Activated T-cell treated with anti-CD3 and anti-CD28 coated beads, Interleukin-2, amount 50 U/mL, for 72 hours (primary cell): Measurements from ENCODE around the gene GTSE1. TPM values are rescaled to one million over a fixed set of nuclear protein-coding genes. Genes with fewer than 3 reads are reported as not detected.
"Not testable (repeated sequence)": the region's sequence is repeated elsewhere in the genome, so short reads cannot be mapped to it uniquely, and the experiment has no call there.

Source experiments
- ATAC-seq, 2 donors: fragments of 150-1000 bp; cut with Tn5 transposase; replicated peaks in 1 of 2; 2 replicates each; pipeline ENCODE4 v1.10.0; 2021; ENCODE audit warnings: moderate library complexity in 2 of 2, mild to moderate bottlenecking in 1 of 2
- DNase-seq, 2 donors: peaks; one replicate each; pipeline ENCODE4 v3.0.0; 2021 to 2022; ENCODE audit warnings: mixed read lengths in 1 of 2
- H3K27ac Mint-ChIP-seq: one replicate; pipeline ENCODE4 v1.8.0; 2022; ENCODE audit warnings: mild to moderate bottlenecking, moderate library complexity, mixed read lengths
- H3K27me3 Mint-ChIP-seq: one replicate; pipeline ENCODE4 v1.8.0; 2022; ENCODE audit warnings: low read depth, mixed read lengths
- H3K36me3 Mint-ChIP-seq, 2 donors: one replicate each; pipeline ENCODE4 v1.8.0; 2022; ENCODE audit warnings: mixed read lengths in 2 of 2, mild to moderate bottlenecking in 1 of 2; ENCODE audit not compliant: insufficient read depth in 2 of 2
- H3K4me1 Mint-ChIP-seq: one replicate; pipeline ENCODE4 v1.8.0; 2022; ENCODE audit warnings: low read depth, mixed read lengths
- H3K4me3 Mint-ChIP-seq, 2 donors: one replicate each; pipeline ENCODE4 v1.8.0; 2022; ENCODE audit warnings: mild to moderate bottlenecking in 2 of 2, mixed read lengths in 2 of 2, moderate library complexity in 2 of 2
- H3K9me3 Mint-ChIP-seq, 2 donors: one replicate each; pipeline ENCODE4 v1.8.0; 2022; ENCODE audit warnings: mixed read lengths in 2 of 2
- total RNA-seq, 2 donors: library from RNA; stranded (reverse); gene quantifications; one replicate each; pipeline ENCODE4 v1.2.3, GENCODE V29; 2022

The GTSE1 gene
- total RNA-seq, 2 donors from 2014 or later, result 54.2 to 60.5 TPM

GRCh38 chr22:46309526-46310085 lies 12.9 kb downstream of the GTSE1 start:
- H3K36me3 Mint-ChIP-seq, result peaks cover 12 to 16% of the 10 kb centered on the region in 2 donors
- H3K4me1 Mint-ChIP-seq, result peaks cover 10% of the 10 kb centered on the region
- no peak for DNase-seq
- H3K4me3 Mint-ChIP-seq, result no peak overlapping the region
- H3K9me3 Mint-ChIP-seq, result no peaks in the 10 kb centered on the region
- ATAC-seq, result no peak
- H3K27me3 Mint-ChIP-seq, result no peaks in the 10 kb centered on the region
- no peak overlapping the region for H3K27ac Mint-ChIP-seq

DNA sequence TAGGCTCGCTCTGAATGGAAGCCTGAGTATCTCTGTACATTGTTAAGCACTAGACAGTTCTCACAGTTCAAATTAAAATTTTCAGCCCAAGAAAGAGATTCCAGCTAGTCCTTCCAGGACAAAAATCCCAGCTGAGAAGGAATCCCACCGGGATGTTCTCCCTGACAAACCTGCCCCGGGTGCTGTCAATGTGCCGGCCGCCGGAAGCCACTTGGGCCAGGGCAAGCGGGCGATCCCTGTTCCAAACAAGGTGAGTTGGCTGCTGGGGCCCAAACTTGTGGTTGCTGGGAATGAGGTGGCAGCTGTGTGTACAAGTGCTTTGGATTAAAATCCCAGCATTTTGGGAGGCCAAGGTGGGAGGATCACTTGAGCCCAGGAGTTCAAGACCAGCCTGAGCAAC lies 15.4 kb downstream of the GTSE1 start:
- H3K9me3 Mint-ChIP-seq, result no peaks in the 10 kb centered on the region
- ATAC-seq (no peak), DNase-seq (no peak)
- peaks cover 5% of the 10 kb centered on the region for H3K4me1 Mint-ChIP-seq
- H3K27ac Mint-ChIP-seq, result no peak overlapping the region
- H3K36me3 Mint-ChIP-seq, result peaks cover 13 to 19% of the 10 kb centered on the region in 2 donors
- H3K27me3 Mint-ChIP-seq, result no peaks in the 10 kb centered on the region
- H3K4me3 Mint-ChIP-seq, result no peak overlapping the region

- H3K36me3 Mint-ChIP-seq, result peaks cover 13 to 25% of the 10 kb centered on the region in 2 donors
- H3K4me3 Mint-ChIP-seq, H3K9me3 Mint-ChIP-seq, H3K27me3 Mint-ChIP-seq, ATAC-seq, H3K4me1 Mint-ChIP-seq, H3K27ac Mint-ChIP-seq, DNase-seq: not testable (repeated sequence)
These were observed 16.2 kb downstream of the GTSE1 start for GRCh38 chr22:46312848-46313247.

GRCh38 chr22:46315976-46316375 lies 19.3 kb downstream of the GTSE1 start:
- H3K27me3 Mint-ChIP-seq, result no peaks in the 10 kb centered on the region
- no peak for ATAC-seq
- H3K4me1 Mint-ChIP-seq, result no peaks in the 10 kb centered on the region
- H3K27ac Mint-ChIP-seq, result no peak overlapping the region
- H3K9me3 Mint-ChIP-seq, result no peaks in the 10 kb centered on the region
- no peak overlapping the region for H3K4me3 Mint-ChIP-seq
- DNase-seq, result no peak
- peaks cover 8 to 31% of the 10 kb centered on the region in 2 donors for H3K36me3 Mint-ChIP-seq

DNA sequence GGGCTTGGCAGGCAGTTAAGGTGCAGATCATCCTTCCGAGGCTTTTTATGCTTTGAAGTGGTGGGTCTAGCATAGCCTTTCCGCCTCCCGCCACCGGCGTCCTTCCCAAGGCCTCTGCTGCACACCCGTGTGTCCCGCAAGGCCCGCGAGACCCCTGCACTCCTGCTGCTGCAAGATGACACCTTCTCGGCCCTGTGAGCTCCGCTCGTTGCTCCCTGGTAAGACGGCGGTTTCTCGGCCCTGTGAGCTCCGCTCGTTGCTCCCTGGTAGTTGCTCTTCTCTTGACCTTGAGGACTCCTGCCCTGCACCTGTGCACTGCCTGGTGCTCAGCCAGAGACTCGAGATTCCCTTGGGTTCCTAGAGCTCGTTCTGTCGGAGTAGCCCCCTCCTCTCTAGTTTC lies 21.0 kb downstream of the GTSE1 start:
- H3K27ac Mint-ChIP-seq, result no peak overlapping the region
- no peak overlapping the region for H3K4me3 Mint-ChIP-seq
- ATAC-seq (no peak), DNase-seq (no peak)
- peaks cover 5 to 32% of the 10 kb centered on the region in 2 donors for H3K36me3 Mint-ChIP-seq
- H3K9me3 Mint-ChIP-seq, result no peaks in the 10 kb centered on the region
- H3K27me3 Mint-ChIP-seq, result no peaks in the 10 kb centered on the region
- H3K4me1 Mint-ChIP-seq, result no peaks in the 10 kb centered on the region

GRCh38 chr22:46318576-46318975 lies 21.9 kb downstream of the GTSE1 start:
- H3K36me3 Mint-ChIP-seq, result peaks cover 5 to 32% of the 10 kb centered on the region in 2 donors
- no peaks in the 10 kb centered on the region for H3K9me3 Mint-ChIP-seq
- H3K27ac Mint-ChIP-seq, result no peak overlapping the region
- no peak overlapping the region for H3K4me3 Mint-ChIP-seq
- DNase-seq (no peak), ATAC-seq (no peak)
- H3K4me1 Mint-ChIP-seq, result no peaks in the 10 kb centered on the region
- H3K27me3 Mint-ChIP-seq, result no peaks in the 10 kb centered on the region

DNA sequence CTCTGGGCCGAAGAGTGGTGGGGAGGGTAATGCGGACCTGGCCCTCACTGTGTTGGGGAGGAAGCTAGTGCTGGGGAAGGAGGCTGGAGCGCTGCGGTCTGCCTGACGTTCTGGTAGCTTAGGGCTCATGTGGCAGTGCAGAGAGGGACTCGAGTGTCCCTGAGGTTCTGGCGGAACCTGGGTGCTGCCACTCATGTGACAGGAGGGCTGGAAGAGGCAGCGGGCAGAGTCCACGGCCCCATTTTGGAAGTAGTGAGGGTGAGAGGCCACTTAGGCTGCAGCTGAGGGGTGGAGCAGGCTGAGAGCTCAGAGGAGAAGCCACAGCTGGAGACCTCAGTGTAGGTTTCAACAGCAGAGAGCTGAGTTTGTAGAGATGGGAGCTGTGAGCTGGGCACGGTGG lies 22.6 kb downstream of the GTSE1 start:
- Mint-ChIP-seq H3K36me3 (peaks cover 5 to 37% of the 10 kb centered on the region in 2 donors), H3K27me3 (no peaks in the 10 kb centered on the region), H3K4me1 (no peaks in the 10 kb centered on the region), H3K4me3 (no peak overlapping the region), H3K9me3 (no peaks in the 10 kb centered on the region), H3K27ac (no peak overlapping the region)
- DNase-seq (no peak), ATAC-seq (no peak)

DNA sequence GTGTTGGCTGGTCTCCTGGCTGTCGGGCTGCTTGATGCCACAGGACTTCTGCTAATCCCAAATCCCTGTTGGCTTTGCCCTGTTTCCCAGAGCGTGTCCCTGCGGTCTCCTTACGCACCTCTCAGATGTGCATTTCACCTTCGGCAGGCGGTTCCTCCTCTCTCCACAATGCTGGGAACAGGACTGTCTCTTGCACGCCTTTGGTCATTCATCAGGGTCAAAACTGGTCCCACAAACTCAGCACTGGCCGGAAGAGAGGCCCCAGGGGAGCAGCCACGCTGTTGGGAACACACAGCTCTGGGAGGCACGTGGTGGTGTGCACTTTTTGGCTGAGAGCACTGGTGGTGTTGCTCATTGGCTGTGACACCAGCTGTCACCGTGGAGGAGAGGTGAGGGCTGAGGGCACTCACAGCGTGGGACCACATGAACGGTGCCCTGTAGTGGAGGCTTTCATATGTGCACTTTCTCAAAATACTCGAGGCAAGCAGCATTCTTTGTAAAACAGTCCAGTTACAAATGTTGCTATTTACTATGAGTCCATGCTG lies 23.6 kb downstream of the GTSE1 start:
- Mint-ChIP-seq H3K36me3 (peaks cover 5 to 39% of the 10 kb centered on the region in 2 donors), H3K4me1 (no peaks in the 10 kb centered on the region), H3K27ac (no peak overlapping the region), H3K9me3 (no peaks in the 10 kb centered on the region), H3K4me3 (no peak overlapping the region), H3K27me3 (no peaks in the 10 kb centered on the region)
- DNase-seq, result no peak
- ATAC-seq, result no peak

DNA sequence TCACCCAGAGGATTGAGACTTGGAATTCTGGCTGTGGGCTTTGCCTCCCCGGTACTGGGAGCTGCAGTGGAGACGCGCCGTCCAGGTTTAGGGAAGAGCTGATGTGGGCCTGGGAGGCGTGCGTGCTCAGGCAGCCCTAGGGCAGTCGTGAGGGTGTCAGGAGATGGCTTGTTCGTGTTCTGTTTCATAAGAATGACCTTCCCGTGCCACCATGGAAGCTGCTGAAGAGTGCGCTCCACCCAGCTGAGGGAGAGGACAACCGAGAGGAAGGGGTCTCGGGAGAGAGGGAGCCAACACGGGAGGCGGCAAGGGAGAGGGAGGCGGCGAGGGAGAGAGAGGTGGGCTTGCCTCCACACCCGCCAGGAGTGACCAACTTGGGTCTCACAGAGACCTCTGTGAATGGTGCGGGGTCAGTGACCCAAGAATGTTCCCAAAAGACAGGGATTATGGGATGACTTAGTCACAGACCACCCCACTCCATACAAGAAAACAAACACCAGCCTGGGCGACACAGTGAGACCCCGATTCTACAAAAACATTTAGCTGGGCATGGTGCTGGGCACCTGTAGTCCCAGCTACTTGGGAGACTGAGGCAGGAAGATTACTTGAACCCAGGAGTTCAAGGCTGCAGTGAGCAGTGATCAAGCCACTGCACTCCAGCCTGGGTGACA lies 24.2 kb downstream of the GTSE1 start:
- ATAC-seq, result no peak
- Mint-ChIP-seq H3K27ac (no peak overlapping the region), H3K4me1 (no peaks in the 10 kb centered on the region), H3K4me3 (no peak overlapping the region), H3K9me3 (no peaks in the 10 kb centered on the region), H3K27me3 (no peaks in the 10 kb centered on the region), H3K36me3 (peaks cover 5 to 37% of the 10 kb centered on the region in 2 donors)
- DNase-seq, result no peak

DNA sequence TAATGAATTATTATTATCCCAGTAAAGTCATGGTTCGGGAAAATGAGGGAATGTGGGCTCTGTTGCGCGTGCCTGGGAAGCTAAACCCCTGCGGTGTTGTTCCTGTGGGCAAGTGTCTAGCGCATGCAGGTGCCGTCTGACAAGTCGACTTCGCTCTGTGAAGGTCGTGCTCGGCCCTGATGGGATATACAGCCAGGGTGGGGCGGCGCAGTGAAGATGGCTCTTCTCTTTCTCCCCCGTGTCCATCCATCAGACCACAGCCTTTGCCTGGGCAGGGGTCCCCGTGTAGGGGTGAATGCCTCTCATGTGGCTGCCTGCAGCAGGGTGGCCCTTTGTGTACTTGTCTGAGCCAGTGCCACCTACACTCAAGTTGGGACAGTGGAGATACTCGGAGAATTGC lies 26.0 kb downstream of the GTSE1 start:
- Mint-ChIP-seq H3K4me3 (no peak overlapping the region), H3K36me3 (peaks cover 2 to 31% of the 10 kb centered on the region in 2 donors), H3K27ac (no peak overlapping the region), H3K9me3 (no peaks in the 10 kb centered on the region), H3K4me1 (no peaks in the 10 kb centered on the region), H3K27me3 (no peaks in the 10 kb centered on the region)
- no peak for ATAC-seq
- no peak for DNase-seq

DNA sequence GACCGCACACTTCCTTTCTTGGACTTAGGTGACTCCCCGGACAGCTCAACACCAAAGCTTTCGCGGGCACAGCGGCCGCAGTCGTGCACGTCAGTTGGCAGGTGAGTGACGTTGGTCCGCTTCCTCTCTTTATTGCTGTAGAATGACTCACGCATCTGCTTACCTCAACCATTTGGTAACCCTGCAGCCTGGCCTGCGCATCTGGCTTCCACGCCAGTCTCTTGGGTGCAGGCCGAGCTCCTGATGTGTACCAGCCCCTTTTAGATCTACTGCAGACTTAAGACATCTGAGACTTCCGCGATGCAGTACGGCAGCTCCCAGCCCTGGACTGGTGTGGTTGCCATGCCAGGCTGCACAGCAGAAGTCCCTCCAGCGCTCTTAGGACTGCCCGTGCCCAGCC lies 26.5 kb downstream of the GTSE1 start:
- peaks cover 2 to 28% of the 10 kb centered on the region in 2 donors for H3K36me3 Mint-ChIP-seq
- no peak overlapping the region for H3K4me3 Mint-ChIP-seq
- no peak for ATAC-seq
- no peaks in the 10 kb centered on the region for H3K27me3 Mint-ChIP-seq
- DNase-seq, result no peak
- no peak overlapping the region for H3K27ac Mint-ChIP-seq
- H3K4me1 Mint-ChIP-seq, result no peaks in the 10 kb centered on the region
- no peaks in the 10 kb centered on the region for H3K9me3 Mint-ChIP-seq

GRCh38 chr22:46326066-46326680 lies 29.5 kb downstream of the GTSE1 start:
- H3K9me3 Mint-ChIP-seq, result no peaks in the 10 kb centered on the region
- no peak overlapping the region for H3K4me3 Mint-ChIP-seq
- H3K27me3 Mint-ChIP-seq, result no peaks in the 10 kb centered on the region
- ATAC-seq (no peak), DNase-seq (no peak)
- H3K4me1 Mint-ChIP-seq, result no peaks in the 10 kb centered on the region
- H3K27ac Mint-ChIP-seq, result no peak overlapping the region
- peaks cover 2 to 14% of the 10 kb centered on the region in 2 donors for H3K36me3 Mint-ChIP-seq

DNA sequence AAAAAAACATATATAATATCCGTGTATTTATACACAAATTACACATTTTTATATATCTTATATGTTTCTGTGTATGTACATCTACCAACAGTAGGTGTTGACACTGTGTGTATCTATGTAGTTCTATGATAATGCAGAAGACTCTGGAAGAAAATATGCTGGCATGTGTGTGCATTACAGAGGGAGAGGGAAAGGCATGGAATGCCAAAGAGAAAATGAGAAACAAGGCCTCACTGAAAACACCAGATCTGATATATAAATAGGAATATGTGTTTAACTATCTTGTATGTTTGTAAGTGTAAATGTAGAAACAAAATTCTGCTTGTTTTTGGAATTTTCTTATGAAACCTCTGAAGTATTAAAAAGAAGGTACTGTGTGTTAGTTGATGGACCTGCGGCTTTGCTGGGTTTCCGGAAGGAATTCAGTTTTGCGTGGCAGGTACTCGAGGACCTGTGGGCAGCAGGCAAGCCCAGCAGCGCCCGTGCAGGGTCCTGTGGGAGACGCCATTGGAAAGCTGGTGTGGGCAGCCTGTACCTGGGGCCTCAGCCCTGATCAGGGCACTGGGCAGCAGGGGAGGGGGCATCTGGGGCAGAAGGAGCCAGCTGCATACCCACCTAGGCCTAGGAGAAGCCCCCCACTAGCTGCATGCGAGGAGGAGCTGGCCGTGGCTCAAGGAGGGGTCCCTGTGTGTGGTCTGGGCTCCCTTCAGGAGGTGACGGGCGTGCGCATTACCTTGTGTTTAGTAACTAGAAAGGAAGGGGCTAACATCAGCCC lies 31.2 kb downstream of the GTSE1 start:
- ATAC-seq, result no peak
- no peaks in the 10 kb centered on the region for H3K4me1 Mint-ChIP-seq

More for the DNA sequence above, 31.2 kb downstream of the GTSE1 start:
- DNase-seq, result no peak
- Mint-ChIP-seq H3K4me3 (no peak overlapping the region), H3K36me3 (peaks cover 2 to 15% of the 10 kb centered on the region in 2 donors), H3K27ac (no peak overlapping the region), H3K9me3 (no peaks in the 10 kb centered on the region), H3K27me3 (no peaks in the 10 kb centered on the region)
